K562 (cell line): ENCODE data around the gene ARHGAP18. TPM values are rescaled to one million over a fixed set of nuclear protein-coding genes. Genes with fewer than 3 reads are reported as not detected.

Experiments
- ATAC-seq: fragments of 200-7000 bp; cut with Tn5 transposase; 3 replicates; pipeline ENCODE4 v1.9.1; 2020; ENCODE audit warnings: moderate library complexity
- BruUV-seq: library from RNA; stranded (reverse); fragments of 400-500 nt; replicated peaks from 2 replicates; lab custom pipeline; 2021; lab: Mats Ljungman, UMichigan
- CTCF ChIA-PET: fragments of 300-600 bp; formaldehyde crosslinking; extraction: SDS; loops from one replicate; lab custom pipeline; 2021; ENCODE audit warnings: low intra/inter-chr PET ratio; lab: Yijun Ruan, JAX
- POLR2A ChIA-PET: fragments of 300-600, 350-650 bp; sonication (Branson Sonifier 250); formaldehyde crosslinking; extraction: SDS; loops from one replicate; lab custom pipeline; 2021; ENCODE audit warnings: antibody characterized with exemption, inconsistent platforms; lab: Yijun Ruan, JAX
- DNase-seq, 4 experiments: peaks; one replicate each; pipeline versions ENCODE4 v3.0.0 to v3.0.0-alpha.2; 2011 to 2018; ENCODE audit warnings: low spot score in 3 of 4, mixed read lengths in 3 of 4; ENCODE audit errors: extremely low read depth in 1 of 4
- FAIRE-seq: peaks from 2 replicates; lab custom pipeline; 2011; peaks lifted over from hg19 to GRCh38; lab: Jason Lieb, UNC
- H2AFZ ChIP-seq: 2 replicates; pipeline ENCODE4 v1.6.0; 2011; ENCODE audit warnings: low read depth, low read length, control low read depth, inconsistent platforms
- H3K27ac ChIP-seq: fragments of 200-600 bp; 3 replicates; pipeline ENCODE4 v1.8.0; 2011; ENCODE audit warnings: low read depth, mild to moderate bottlenecking, control low read depth, inconsistent platforms, low read length, moderate library complexity, mixed read lengths; ENCODE audit errors: extremely low read depth
- H3K27me3 ChIP-seq, 2 experiments: fragments of 300-600 bp in 1 of 2; 2 replicates in 1 of 2; 3 replicates in 1 of 2; pipeline versions ENCODE4 v1.6.0 to v1.8.0; 2011; ENCODE audit warnings: inconsistent platforms in 2 of 2, low read length in 2 of 2, mild to moderate bottlenecking in 1 of 2, mixed read lengths in 1 of 2, moderate library complexity in 1 of 2; ENCODE audit not compliant: control insufficient read depth in 2 of 2, insufficient read depth in 2 of 2
- H3K36me3 ChIP-seq: fragments of 300-600 bp; 3 replicates; pipeline ENCODE4 v1.8.0; 2011; ENCODE audit warnings: mild to moderate bottlenecking, low read length, inconsistent platforms; ENCODE audit not compliant: control insufficient read depth, insufficient read depth
- H3K4me1 ChIP-seq, 2 experiments: fragments of 200-600 bp in 1 of 2; replicated peaks in 1 of 2; 2 replicates in 1 of 2; 3 replicates in 1 of 2; pipeline versions ENCODE4 v1.5.1 to v1.8.0; 2011; ENCODE audit warnings: inconsistent platforms in 2 of 2, low read length in 2 of 2, mild to moderate bottlenecking in 1 of 2, mixed read lengths in 1 of 2, moderate library complexity in 1 of 2; ENCODE audit not compliant: control insufficient read depth in 2 of 2, insufficient read depth in 2 of 2
- H3K4me2 ChIP-seq: 2 replicates; pipeline ENCODE4 v1.6.1; 2011; ENCODE audit warnings: low read length, control low read depth, inconsistent platforms, mixed read lengths; ENCODE audit not compliant: insufficient read depth
- H3K4me3 ChIP-seq: fragments of 200-600 bp; sonication (generic), shearing (Covaris generic); 2 replicates; pipeline ENCODE4 v1.5.1; 2016; ENCODE audit warnings: control low read depth, inconsistent platforms
- H3K79me2 ChIP-seq: fragments of 200-600 bp; 3 replicates; pipeline ENCODE4 v1.8.0; 2011; ENCODE audit warnings: low read length, inconsistent platforms; ENCODE audit not compliant: control insufficient read depth, insufficient read depth
- H3K9ac ChIP-seq, 2 experiments: 2 replicates each; pipeline versions ENCODE4 v1.6.0 to v1.6.1; 2011; ENCODE audit warnings: low read depth in 2 of 2, low read length in 2 of 2, control low read depth in 1 of 2, inconsistent platforms in 1 of 2, mild to moderate bottlenecking in 1 of 2, mixed read lengths in 1 of 2; ENCODE audit not compliant: insufficient read depth in 1 of 2
- H3K9me1 ChIP-seq: one replicate; pipeline ENCODE4 v1.6.0; 2011; ENCODE audit warnings: inconsistent platforms, mild to moderate bottlenecking, low read length, moderate library complexity; ENCODE audit not compliant: control insufficient read depth, insufficient read depth
- H3K9me3 ChIP-seq: replicated peaks from 2 replicates; pipeline ENCODE4 v1.5.1; 2011; ENCODE audit warnings: low read depth, low read length, inconsistent platforms; ENCODE audit not compliant: control insufficient read depth, insufficient read depth
- H4K20me1 ChIP-seq: replicated peaks from 2 replicates; pipeline ENCODE4 v1.6.1; 2011; ENCODE audit warnings: low read length, inconsistent platforms, mixed read lengths; ENCODE audit not compliant: control insufficient read depth, insufficient read depth
- ARHGAP35 ChIP-seq: fragments of 450-650 bp; IDR thresholded peaks from 2 replicates; pipeline ENCODE4 v1.6.1; 2018; ENCODE audit not compliant: partially characterized antibody
- NFRKB ChIP-seq: fragments of 450-650 bp; IDR thresholded peaks from 2 replicates; pipeline ENCODE4 v1.6.1; 2016; ENCODE audit warnings: low read depth
- ZNF239 ChIP-seq: fragments of 250-450 bp; sonication (Bioruptor Pico); IDR thresholded peaks from 2 replicates; pipeline ENCODE4 v1.4.0; 2020; ENCODE audit warnings: mild to moderate bottlenecking
- ZNF644 ChIP-seq: fragments of 200-800 bp; sonication (Bioruptor generic); IDR thresholded peaks from 2 replicates; pipeline ENCODE4 v1.6.1; 2016; ENCODE audit warnings: low read depth, missing genetic modification characterization, missing compliant biosample characterization
- WGBS: fragments of 100-300 bp; shearing (Covaris generic); methylation state at CpG from one replicate; pipeline ENCODE4 v1.1.6; 2016; ENCODE audit warnings: low coverage, mixed read lengths; ENCODE audit not compliant: insufficient coverage; ENCODE audit errors: missing lambda C conversion rate; 5-methylcytosine and 5-hydroxymethylcytosine counted together
- in situ Hi-C: fragments of 300-500 bp; cut with MboI; formaldehyde crosslinking; loops from 4 replicates; pipeline ENCODE4 v1.15.0; 2018; ENCODE audit warnings: inconsistent platforms, mixed read lengths
- intact Hi-C: fragments of 100-400 bp; cut with micrococcal nuclease; formaldehyde crosslinking; loops from 2 replicates; pipeline ENCODE4 v1.14.2; 2022
- polyA plus RNA-seq, 8 experiments: library from polyadenylated mRNA; depleted of rRNA in 4 of 8; stranded (reverse) in 5 of 8; unstranded in 3 of 8; fragments of >200 nt; fragmentation: Nextera tagmentation in 2 of 8; fragmentation: Illumina TruSeq in 1 of 8; extraction: Ambion mirVana in 2 of 8; extraction: Trizol in 1 of 8; gene quantifications; 2 replicates each; pipeline versions ENCODE4 v1.2.1 to v1.2.3, GENCODE V29; 2011 to 2014; ENCODE audit warnings: inconsistent platforms in 1 of 8, missing spikeins in 1 of 8
- total RNA-seq, 7 experiments: library from RNA; depleted of rRNA in 6 of 7; stranded (reverse); fragments of >200 nt in 6 of 7; fragmentation: Illumina TruSeq in 2 of 7; extraction: Trizol in 2 of 7; gene quantifications; 2 replicates each; pipeline versions ENCODE4 v1.2.1 to v1.2.3, GENCODE V29; 2011 to 2021; ENCODE audit warnings: low replicate concordance in 1 of 7
- TF ChIP-seq, protein P1 (sequence below), 2 experiments: fragments of 450-650 bp in 1 of 2; sonication (generic) in 1 of 2; formaldehyde crosslinking in 1 of 2; IDR thresholded peaks; 2 replicates each; pipeline versions ENCODE4 v1.7.1 to v1.9.0; 2016 to 2022; ENCODE audit warnings: inconsistent platforms in 1 of 2, mild to moderate bottlenecking in 1 of 2, missing genetic modification reagents in 1 of 2
- TF ChIP-seq, protein P2 (sequence below): fragments of 450-650 bp; IDR thresholded peaks from 2 replicates; pipeline ENCODE4 v1.6.1; 2017; ENCODE audit warnings: antibody characterized with exemption

The ARHGAP18 gene
- total and polyA plus RNA-seq, 9 of the 15 experiments (the other 6 are each of a cell fraction or from before 2014, with no cell fraction given): 13.3 to 29.7 (median 21.1) TPM

GRCh38 chr6:129747588-129748112 is 37.7 kb upstream of the ARHGAP18 start:
- Histone ChIP-seq H3K27ac (peak overlapping the region; percentile 18; the same call in 1 of the 3 replicates), H3K79me2 (no peaks in the 10 kb centered on the region), H2AFZ (peak overlapping the region; percentile 77; the same call in 1 of the 2 replicates), H3K9ac (no peak overlapping the region), H3K27me3 (no peaks in the 10 kb centered on the region), H4K20me1 (no peaks in the 10 kb centered on the region), H3K36me3 (no peaks in the 10 kb centered on the region; the same call in 2 of the 3 replicates), H3K4me3 (no peak overlapping the region), H3K9me1 (no peaks in the 10 kb centered on the region), H3K9me3 (no peaks in the 10 kb centered on the region), H3K4me2 (no peak overlapping the region), H3K4me1 (peaks cover 0 to 41% of the 10 kb centered on the region in 2 experiments; a peak in 4 of 5 replicates)
- ATAC-seq (no peak), DNase-seq (no peak), FAIRE-seq (no peak)
- no TSS peak for BruUV-seq
- intact Hi-C loops: no loop called here
- TF ChIP-seq, protein P1, sequence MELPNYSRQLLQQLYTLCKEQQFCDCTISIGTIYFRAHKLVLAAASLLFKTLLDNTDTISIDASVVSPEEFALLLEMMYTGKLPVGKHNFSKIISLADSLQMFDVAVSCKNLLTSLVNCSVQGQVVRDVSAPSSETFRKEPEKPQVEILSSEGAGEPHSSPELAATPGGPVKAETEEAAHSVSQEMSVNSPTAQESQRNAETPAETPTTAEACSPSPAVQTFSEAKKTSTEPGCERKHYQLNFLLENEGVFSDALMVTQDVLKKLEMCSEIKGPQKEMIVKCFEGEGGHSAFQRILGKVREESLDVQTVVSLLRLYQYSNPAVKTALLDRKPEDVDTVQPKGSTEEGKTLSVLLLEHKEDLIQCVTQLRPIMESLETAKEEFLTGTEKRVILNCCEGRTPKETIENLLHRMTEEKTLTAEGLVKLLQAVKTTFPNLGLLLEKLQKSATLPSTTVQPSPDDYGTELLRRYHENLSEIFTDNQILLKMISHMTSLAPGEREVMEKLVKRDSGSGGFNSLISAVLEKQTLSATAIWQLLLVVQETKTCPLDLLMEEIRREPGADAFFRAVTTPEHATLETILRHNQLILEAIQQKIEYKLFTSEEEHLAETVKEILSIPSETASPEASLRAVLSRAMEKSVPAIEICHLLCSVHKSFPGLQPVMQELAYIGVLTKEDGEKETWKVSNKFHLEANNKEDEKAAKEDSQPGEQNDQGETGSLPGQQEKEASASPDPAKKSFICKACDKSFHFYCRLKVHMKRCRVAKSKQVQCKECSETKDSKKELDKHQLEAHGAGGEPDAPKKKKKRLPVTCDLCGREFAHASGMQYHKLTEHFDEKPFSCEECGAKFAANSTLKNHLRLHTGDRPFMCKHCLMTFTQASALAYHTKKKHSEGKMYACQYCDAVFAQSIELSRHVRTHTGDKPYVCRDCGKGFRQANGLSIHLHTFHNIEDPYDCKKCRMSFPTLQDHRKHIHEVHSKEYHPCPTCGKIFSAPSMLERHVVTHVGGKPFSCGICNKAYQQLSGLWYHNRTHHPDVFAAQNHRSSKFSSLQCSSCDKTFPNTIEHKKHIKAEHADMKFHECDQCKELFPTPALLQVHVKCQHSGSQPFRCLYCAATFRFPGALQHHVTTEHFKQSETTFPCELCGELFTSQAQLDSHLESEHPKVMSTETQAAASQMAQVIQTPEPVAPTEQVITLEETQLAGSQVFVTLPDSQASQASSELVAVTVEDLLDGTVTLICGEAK (IDR thresholded peaks at IDR 0.05): peak; percentile 83
- TF ChIP-seq, protein P1 (CRISPR knock-in tag; IDR thresholded peaks at IDR 0.05): no peak
- TF ChIP-seq ZNF239 (CRISPR knock-in tag) (no peak), NFRKB (peak; percentile 60; the same call in 1 of the 2 replicates), ZNF644 (tag) (peak; percentile 57; the same call in 1 of the 2 replicates), ARHGAP35 (no peak)
- TF ChIP-seq, protein P2, sequence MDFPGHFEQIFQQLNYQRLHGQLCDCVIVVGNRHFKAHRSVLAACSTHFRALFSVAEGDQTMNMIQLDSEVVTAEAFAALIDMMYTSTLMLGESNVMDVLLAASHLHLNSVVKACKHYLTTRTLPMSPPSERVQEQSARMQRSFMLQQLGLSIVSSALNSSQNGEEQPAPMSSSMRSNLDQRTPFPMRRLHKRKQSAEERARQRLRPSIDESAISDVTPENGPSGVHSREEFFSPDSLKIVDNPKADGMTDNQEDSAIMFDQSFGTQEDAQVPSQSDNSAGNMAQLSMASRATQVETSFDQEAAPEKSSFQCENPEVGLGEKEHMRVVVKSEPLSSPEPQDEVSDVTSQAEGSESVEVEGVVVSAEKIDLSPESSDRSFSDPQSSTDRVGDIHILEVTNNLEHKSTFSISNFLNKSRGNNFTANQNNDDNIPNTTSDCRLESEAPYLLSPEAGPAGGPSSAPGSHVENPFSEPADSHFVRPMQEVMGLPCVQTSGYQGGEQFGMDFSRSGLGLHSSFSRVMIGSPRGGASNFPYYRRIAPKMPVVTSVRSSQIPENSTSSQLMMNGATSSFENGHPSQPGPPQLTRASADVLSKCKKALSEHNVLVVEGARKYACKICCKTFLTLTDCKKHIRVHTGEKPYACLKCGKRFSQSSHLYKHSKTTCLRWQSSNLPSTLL: peak; percentile 84
- in situ Hi-C loops: loop anchor here (10.0 kb wide), 1 partner anchor 153 kb away; no protein-coding TSS in a partner anchor
- WGBS: 21% methylated on average over 4 of the region's 4 CpGs
- CTCF ChIA-PET: no interaction called here
- POLR2A ChIA-PET: interaction anchor here (0.8 to 0.9 kb wide), 3 partner anchors 9 to 63 kb away, joined by 3 to 4 read pairs (median 3); no protein-coding TSS in a partner anchor
